HUDEP-2 (cell line): ENCODE measurements around the gene WNT5A.

Source experiments
- DNase-seq, 76 experiments: peaks; one replicate each; lab custom pipeline; 2025; ENCODE audit not compliant: unreplicated experiment in 76 of 76; lab: John Stamatoyannopoulos, UW

Gene WNT5A

GRCh38 chr3:55452886-55453285, 34.2 kb downstream of the WNT5A start:
- no peak for DNase-seq

DNA sequence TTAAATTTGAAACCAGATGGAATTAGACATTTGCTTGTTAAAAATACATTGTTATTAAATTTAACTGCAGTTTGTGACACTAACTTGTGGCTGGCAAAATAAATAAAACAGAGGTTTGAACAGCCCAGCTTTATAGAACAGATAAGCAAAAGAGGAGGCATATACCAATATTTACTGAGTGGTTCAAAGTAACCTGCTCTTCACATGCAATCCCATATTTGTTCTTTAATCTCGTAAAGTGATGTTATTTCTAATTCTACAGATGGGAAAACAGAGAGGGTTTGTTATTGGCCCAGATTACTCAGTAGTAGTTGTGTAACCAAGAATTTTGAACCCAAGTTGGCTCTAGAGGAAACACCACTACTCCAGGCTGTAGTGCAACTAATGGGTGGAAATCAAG, 37.6 kb downstream of the WNT5A start:
- no peak for DNase-seq

DNA sequence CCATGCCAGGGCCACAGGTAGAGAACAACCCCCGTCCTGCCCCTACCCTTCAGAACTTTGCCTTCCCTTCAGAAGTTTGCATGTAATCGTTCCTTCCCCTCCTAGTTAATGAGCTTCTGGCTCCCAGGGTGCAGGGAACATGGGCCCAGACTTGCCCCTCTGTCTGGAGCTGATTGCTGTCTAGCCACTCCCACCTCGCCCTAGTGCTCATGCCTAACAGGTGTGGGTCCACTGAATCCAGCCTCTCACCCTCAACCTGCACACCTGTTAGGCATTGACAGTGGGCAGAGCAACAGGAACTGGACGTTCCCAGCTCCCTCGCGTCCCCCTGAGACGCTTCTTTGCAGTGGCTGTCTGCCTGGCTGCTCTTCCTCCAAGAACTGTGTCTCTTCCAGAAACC, 40.3 kb downstream of the WNT5A start:
- DNase-seq, result no peak

GRCh38 chr3:55445551-55445950, 41.6 kb downstream of the WNT5A start:
- DNase-seq, result no peak

DNA sequence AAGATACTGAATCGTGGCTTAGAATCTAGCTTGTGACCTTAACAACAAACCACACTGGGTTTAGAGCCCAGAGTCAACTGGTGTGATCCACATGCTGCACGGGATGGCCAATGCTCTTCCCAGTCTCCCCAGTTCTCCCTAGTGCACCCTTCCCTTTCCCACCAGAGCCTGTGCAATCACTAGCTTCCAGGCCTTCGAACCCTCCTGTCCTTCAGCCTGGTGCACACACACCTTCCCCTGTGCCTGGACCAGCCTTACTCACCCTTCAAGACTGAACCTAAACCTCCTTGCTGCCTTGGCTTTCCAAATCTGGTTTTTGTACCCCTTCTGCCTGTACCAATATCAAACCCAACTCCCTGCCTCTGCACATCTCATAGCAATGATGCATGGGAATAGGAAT, 43.8 kb downstream of the WNT5A start:
- DNase-seq, result no peak

GRCh38 chr3:55442861-55443260, 44.2 kb downstream of the WNT5A start:
- no peak for DNase-seq

DNA sequence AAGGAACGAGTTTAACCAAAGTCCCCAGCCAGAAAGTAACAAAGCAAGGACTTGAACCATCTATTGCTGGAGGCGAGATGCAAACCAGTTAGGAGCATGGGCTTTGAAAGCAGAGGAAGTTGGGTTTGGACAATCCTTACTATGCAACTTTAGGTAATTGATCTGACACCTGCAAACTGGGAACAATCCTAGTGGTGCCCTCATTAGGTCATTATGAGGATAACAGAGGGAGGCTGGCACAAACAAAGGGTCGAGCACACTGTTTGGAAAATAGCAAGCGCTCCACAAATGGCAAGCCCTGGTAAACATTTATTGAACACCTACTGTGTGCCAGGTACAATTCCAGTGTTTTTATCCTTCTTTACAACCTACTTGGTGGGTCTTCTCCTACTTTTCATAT, 45.6 kb downstream of the WNT5A start:
- no peak for DNase-seq

- DNase-seq, result no peak
Observed at GRCh38 chr3:55440104-55440708, 46.9 kb downstream of the WNT5A start.

GRCh38 chr3:55439657-55440056, 47.4 kb downstream of the WNT5A start:
- DNase-seq, result no peak

GRCh38 chr3:55436644-55437043, 50.5 kb downstream of the WNT5A start:
- DNase-seq, result no peak

DNA sequence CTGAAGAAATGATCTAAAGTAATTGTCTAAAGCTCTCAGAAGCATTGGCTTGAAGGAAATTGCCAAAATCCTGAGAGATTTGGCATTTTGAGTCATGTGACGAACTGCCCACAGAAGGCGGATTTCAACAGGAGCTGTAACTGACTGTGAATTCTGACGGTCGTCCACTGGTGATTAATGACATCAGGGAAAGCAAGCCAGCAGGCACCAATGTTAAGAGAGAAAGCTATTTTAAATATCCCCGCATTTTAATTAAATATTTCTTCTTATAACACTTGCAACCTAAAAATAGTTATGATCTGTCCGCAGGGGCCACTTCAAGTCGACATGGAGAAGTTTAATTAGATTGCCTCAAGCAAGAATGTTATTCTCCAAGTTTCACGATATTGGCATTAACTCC, 51.6 kb downstream of the WNT5A start:
- DNase-seq, result no peak

DNA sequence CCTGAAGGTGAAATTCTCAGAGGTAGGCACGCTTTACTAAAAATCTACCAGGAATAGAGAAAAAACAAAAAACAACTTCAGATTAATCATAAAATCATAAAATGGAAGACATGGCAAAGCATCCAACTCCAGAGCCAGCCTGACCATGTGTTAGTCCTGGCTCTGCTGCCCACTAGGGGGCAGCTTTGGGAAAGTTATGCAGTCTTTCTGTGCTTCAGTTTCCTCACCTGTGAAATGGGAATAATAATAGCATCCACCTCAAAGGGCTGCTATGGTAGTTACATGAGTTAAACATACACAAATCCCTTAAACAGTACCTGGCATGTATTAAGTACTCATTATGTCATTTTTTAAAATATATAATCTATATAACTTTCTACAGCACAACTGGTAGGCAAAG, 52.3 kb downstream of the WNT5A start:
- peak in 6 of 76 experiments; percentile 0 to 25 (median 2) for DNase-seq

- no peak for DNase-seq
Observed at GRCh38 chr3:55431041-55431440, 56.1 kb downstream of the WNT5A start.

DNA sequence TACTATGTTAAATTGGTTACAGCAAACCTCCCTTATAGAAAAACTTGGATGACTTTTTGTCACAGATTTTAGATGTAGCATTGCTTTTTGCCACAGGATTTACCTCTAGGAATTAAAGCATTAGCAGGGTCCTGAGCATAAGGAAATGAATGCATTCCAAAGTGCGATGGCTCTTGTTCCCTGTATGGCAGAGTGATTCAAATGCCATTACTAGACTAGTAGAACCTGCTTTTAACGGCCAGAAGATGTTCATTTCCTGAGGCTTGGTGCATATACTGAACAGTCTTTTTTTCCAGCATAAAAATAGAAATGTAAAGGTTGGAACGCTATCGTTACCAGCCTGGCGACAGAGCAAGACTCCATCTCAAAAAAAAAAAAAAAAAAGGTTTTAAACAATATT, 59.4 kb downstream of the WNT5A start:
- no peak for DNase-seq

DNA sequence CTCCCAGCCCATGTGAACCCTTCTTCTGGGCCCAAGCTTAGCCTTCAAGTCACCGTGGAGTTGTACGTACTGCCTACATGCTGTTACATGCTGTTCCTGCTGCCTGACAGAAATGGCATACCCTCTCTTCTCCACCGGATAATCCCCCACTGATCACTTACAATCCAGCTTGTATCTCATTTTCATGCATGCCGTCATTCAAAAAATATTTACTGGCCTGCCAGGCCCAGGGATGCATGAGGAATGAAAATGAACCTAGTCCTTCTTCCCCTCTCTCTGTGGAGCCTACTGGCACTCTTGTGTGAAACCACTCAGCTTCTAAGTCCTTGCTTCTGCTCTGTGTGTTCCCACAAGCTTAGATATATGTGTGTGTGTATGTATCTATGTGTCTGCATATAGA, 60.6 kb downstream of the WNT5A start:
- DNase-seq, result no peak

DNA sequence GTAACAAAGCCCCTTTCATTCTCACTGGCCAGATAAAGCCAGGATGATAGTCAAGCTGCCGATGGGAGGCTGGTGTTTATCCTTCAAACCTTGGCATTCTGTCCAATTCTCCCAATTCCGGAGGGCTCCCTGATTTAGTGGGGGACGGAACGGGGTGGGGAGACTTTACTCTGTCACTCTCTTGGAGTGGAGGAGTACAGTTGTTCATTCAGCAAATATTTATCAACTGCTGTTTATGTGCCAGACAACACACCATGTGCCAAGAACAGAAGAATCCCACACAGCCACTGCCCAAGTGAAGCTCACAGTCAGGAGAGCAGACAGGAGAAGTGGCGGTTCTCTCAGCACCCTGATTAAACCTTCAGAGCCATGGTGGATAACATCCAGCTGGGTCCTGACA, 63.3 kb downstream of the WNT5A start:
- no peak for DNase-seq

- no peak for DNase-seq
Observed at GRCh38 chr3:55417211-55417610, 69.9 kb downstream of the WNT5A start.

DNA sequence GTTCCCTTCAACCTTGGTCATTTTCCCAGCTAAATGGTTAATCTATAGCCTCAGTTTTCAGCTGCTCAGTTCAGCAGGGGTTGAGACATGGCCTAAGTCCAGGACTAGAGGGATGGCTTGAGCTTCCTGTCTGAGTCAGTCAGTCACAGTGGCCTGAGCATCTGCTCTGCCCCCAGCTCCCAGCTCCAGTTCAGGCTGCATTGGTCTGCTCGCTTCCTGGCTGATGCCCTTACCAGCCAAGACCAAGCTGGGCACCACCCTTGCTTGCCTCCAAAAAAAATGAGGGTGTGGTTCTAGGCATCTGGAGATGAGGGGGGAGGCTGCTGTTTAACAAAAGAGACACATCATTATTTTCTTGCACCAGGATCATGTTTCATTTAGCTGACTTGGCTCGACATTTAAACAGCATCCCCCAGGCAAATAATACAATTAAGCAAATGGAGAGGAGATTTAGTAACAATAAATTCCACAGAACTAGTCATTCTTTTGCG, 70.7 kb downstream of the WNT5A start:
- no peak for DNase-seq
